Fibroblast of lung (primary cell): ENCODE data around the gene SESN1. TPM values are rescaled to one million over a fixed set of nuclear protein-coding genes. Genes with fewer than 3 reads are reported as not detected.

ENCODE experiments used
- DNase-seq, 2 donors: peaks; one replicate each; pipeline versions ENCODE4 v3.0.0 to v3.0.0-alpha.2; 2010; ENCODE audit warnings: low read depth in 2 of 2
- H2AFZ ChIP-seq: 2 replicates; pipeline ENCODE4 v1.5.1; 2012; ENCODE audit warnings: low read length, control low read depth, inconsistent platforms
- H3K27ac ChIP-seq: 2 replicates; pipeline ENCODE4 v1.5.1; 2011; ENCODE audit warnings: low read length, control low read depth; ENCODE audit not compliant: insufficient read depth
- H3K27me3 ChIP-seq: 2 replicates; pipeline ENCODE4 v1.5.1; 2011; ENCODE audit warnings: mild to moderate bottlenecking, low read length; ENCODE audit not compliant: control insufficient read depth, insufficient read depth
- H3K36me3 ChIP-seq: 2 replicates; pipeline ENCODE4 v1.5.1; 2011; ENCODE audit warnings: low read length; ENCODE audit not compliant: control insufficient read depth, insufficient read depth
- H3K4me1 ChIP-seq: 2 replicates; pipeline ENCODE4 v1.5.1; 2011; ENCODE audit warnings: low read length; ENCODE audit not compliant: control insufficient read depth, insufficient read depth; ENCODE audit errors: extremely low read depth
- H3K4me2 ChIP-seq: 2 replicates; pipeline ENCODE4 v1.5.1; 2011; ENCODE audit warnings: low read length, control low read depth; ENCODE audit not compliant: insufficient read depth; ENCODE audit errors: extremely low read depth
- H3K4me3 ChIP-seq, 4 experiments: fragments of 200-600 bp in 1 of 4; sonication (generic) in 1 of 4; replicated peaks in 1 of 4; 2 replicates each; pipeline ENCODE4 v1.5.1; 2011 to 2016; ENCODE audit warnings: low read length in 4 of 4, low read depth in 3 of 4, mild to moderate bottlenecking in 3 of 4, control low read depth in 2 of 4, inconsistent platforms in 1 of 4, mixed read lengths in 1 of 4; ENCODE audit not compliant: insufficient read depth in 1 of 4; ENCODE audit errors: control extremely low read depth in 1 of 4
- H3K79me2 ChIP-seq: 2 replicates; pipeline ENCODE4 v1.5.1; 2012; ENCODE audit warnings: mild to moderate bottlenecking, low read length, inconsistent platforms; ENCODE audit not compliant: control insufficient read depth, insufficient read depth
- H3K9ac ChIP-seq: 2 replicates; pipeline ENCODE4 v1.5.1; 2011; ENCODE audit warnings: mild to moderate bottlenecking, low read length, control low read depth; ENCODE audit not compliant: insufficient read depth
- H3K9me3 ChIP-seq: 2 replicates; pipeline ENCODE4 v1.5.1; 2012; ENCODE audit warnings: low read depth, low read length; ENCODE audit not compliant: control insufficient read depth, insufficient read depth
- H4K20me1 ChIP-seq: 2 replicates; pipeline ENCODE4 v1.5.1; 2011; ENCODE audit warnings: low read length; ENCODE audit not compliant: control insufficient read depth, insufficient read depth; ENCODE audit errors: extremely low read depth
- EZH2 ChIP-seq: IDR thresholded peaks from 2 replicates; pipeline ENCODE4 v1.5.1; 2012; ENCODE audit warnings: low read length, control low read depth, mild to moderate bottlenecking; ENCODE audit errors: missing control alignments
- polyA plus RNA-seq, 2 donors: library from polyadenylated mRNA; depleted of rRNA in 1 of 2; stranded (reverse) in 1 of 2; unstranded in 1 of 2; fragments of >200 nt; gene quantifications; 2 replicates each; pipeline ENCODE4 v1.2.1, GENCODE V29; 2011 to 2012; ENCODE audit warnings: missing spikeins in 1 of 2
- total RNA-seq: library from RNA; depleted of rRNA; stranded (reverse); fragments of >200 nt; gene quantifications from 2 replicates; pipeline ENCODE4 v1.2.1, GENCODE V29; 2014
- TF ChIP-seq, protein P1 (sequence below), 2 donors: IDR thresholded peaks in 1 of 2; conservative IDR thresholded peaks in 1 of 2; 1 replicate in 1 of 2; 2 replicates in 1 of 2; pipeline ENCODE4 v1.5.1; 2011 to 2012; ENCODE audit warnings: low read length in 2 of 2, control low read depth in 1 of 2, inconsistent platforms in 1 of 2, low read depth in 1 of 2, mild to moderate bottlenecking in 1 of 2

The SESN1 gene
- total and polyA plus RNA-seq, 2 donors (not counting 1 experiment from before 2014, with no cell fraction given) = 16.7 to 34.5 TPM

- no peak overlapping the region for H3K27ac ChIP-seq
- no peaks in the 10 kb centered on the region for H3K9me3 ChIP-seq
- no peak overlapping the region for H2AFZ ChIP-seq
- no peaks in the 10 kb centered on the region for H4K20me1 ChIP-seq
- no peak overlapping the region for H3K9ac ChIP-seq
- peaks cover 2% of the 10 kb centered on the region for H3K36me3 ChIP-seq
- no peaks in the 10 kb centered on the region for H3K79me2 ChIP-seq
- H3K4me2 ChIP-seq = no peak overlapping the region
- H3K4me1 ChIP-seq = no peaks in the 10 kb centered on the region
- TF ChIP-seq, protein P1, sequence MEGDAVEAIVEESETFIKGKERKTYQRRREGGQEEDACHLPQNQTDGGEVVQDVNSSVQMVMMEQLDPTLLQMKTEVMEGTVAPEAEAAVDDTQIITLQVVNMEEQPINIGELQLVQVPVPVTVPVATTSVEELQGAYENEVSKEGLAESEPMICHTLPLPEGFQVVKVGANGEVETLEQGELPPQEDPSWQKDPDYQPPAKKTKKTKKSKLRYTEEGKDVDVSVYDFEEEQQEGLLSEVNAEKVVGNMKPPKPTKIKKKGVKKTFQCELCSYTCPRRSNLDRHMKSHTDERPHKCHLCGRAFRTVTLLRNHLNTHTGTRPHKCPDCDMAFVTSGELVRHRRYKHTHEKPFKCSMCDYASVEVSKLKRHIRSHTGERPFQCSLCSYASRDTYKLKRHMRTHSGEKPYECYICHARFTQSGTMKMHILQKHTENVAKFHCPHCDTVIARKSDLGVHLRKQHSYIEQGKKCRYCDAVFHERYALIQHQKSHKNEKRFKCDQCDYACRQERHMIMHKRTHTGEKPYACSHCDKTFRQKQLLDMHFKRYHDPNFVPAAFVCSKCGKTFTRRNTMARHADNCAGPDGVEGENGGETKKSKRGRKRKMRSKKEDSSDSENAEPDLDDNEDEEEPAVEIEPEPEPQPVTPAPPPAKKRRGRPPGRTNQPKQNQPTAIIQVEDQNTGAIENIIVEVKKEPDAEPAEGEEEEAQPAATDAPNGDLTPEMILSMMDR (conservative IDR thresholded peaks at IDR 0.05 in 1 of 2, IDR thresholded peaks at IDR 0.05 in 1 of 2; ENCODE audit: low read depth in 1 of 2, low read length in 2 of 2) = no peak
- no peak for TF ChIP-seq EZH2
- no peak overlapping the region for H3K4me3 ChIP-seq
- no peak for DNase-seq
- no peaks in the 10 kb centered on the region for H3K27me3 ChIP-seq
Observed at GRCh38 chr6:108993876-108994275, 100.8 kb downstream of the SESN1 start.

DNA sequence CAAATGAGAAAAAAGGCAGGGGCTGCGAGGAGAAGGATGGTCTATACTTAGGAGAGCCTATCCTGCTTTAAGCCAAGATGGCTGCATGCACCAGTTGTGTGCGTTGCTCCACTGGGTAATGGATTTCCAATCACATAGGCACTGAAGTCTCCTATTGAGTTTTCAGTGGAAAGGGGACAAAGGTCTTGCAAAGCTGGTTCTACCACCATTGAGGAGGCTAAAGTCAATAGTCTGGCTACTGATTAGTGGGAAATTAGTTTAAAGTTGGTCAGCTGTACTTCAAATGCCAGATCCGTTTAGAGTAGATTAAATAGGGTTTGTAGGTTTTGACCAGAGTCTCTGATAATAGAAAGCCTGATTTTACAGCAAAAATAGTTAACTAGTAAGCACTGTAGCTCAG is 104.9 kb downstream of the SESN1 start:
- Histone ChIP-seq H3K4me3 (no peak overlapping the region), H3K9ac (no peak overlapping the region), H4K20me1 (no peaks in the 10 kb centered on the region), H3K4me1 (no peaks in the 10 kb centered on the region), H3K27ac (no peak overlapping the region), H3K27me3 (no peaks in the 10 kb centered on the region), H3K9me3 (no peaks in the 10 kb centered on the region), H3K4me2 (no peak overlapping the region), H3K79me2 (no peaks in the 10 kb centered on the region), H2AFZ (no peak overlapping the region), H3K36me3 (peaks cover 2% of the 10 kb centered on the region)
- DNase-seq = no peak
- TF ChIP-seq EZH2 = no peak
- TF ChIP-seq, protein P1 (conservative IDR thresholded peaks at IDR 0.05 in 1 of 2, IDR thresholded peaks at IDR 0.05 in 1 of 2; ENCODE audit: low read depth in 1 of 2, low read length in 2 of 2) = no peak

GRCh38 chr6:108988765-108989164 is 105.9 kb downstream of the SESN1 start:
- no peak for DNase-seq
- Histone ChIP-seq H3K36me3 (peaks cover 2% of the 10 kb centered on the region), H2AFZ (no peak overlapping the region), H3K4me3 (no peak overlapping the region), H3K9me3 (no peaks in the 10 kb centered on the region), H3K4me1 (no peaks in the 10 kb centered on the region), H3K27ac (no peak overlapping the region), H3K79me2 (no peaks in the 10 kb centered on the region), H3K27me3 (no peaks in the 10 kb centered on the region), H3K9ac (no peak overlapping the region), H4K20me1 (no peaks in the 10 kb centered on the region), H3K4me2 (no peak overlapping the region)
- TF ChIP-seq EZH2 = no peak
- TF ChIP-seq, protein P1 (conservative IDR thresholded peaks at IDR 0.05 in 1 of 2, IDR thresholded peaks at IDR 0.05 in 1 of 2; ENCODE audit: low read depth in 1 of 2, low read length in 2 of 2) = no peak
